HG02588 (cell line): ENCODE measurements around the gene DBH.
"Not testable (repeated sequence)": the region's sequence is repeated elsewhere in the genome, so short reads cannot be mapped to it uniquely, and the experiment has no call there.

Source experiments
- ATAC-seq: cut with Tn5 transposase; IDR thresholded peaks from one replicate; pipeline ENCODE4 v1.9.1; 2021; ENCODE audit warnings: mild to moderate bottlenecking, moderate library complexity; ENCODE audit not compliant: unreplicated experiment

DBH gene

DNA sequence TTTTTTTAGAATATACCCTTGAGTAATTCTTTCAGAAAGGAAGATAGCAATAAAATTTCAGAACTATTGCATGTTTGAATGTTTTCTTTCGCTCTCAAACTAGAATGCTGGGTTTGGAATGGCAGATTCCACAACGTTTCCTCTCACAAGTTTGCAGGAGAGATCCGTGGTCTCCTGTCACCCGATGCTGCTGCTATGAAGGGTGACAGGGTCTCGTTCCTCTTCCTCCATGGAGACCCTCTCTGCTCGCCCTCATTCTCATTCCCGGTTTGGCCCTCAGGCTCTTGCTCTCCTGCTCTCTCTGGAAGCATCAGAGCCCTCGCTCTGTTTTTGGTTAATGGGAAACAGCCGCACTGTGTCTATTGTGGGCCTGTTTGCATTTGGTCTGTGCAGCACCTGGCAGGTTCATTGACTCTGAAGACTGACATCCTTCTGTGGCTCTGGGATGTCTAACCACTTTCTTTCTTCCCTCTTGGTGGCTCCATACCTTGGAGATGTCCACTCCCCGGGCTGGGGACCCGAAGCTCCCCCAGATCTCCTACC is 14.4 kb upstream of the DBH start:
- no peak for ATAC-seq

DNA sequence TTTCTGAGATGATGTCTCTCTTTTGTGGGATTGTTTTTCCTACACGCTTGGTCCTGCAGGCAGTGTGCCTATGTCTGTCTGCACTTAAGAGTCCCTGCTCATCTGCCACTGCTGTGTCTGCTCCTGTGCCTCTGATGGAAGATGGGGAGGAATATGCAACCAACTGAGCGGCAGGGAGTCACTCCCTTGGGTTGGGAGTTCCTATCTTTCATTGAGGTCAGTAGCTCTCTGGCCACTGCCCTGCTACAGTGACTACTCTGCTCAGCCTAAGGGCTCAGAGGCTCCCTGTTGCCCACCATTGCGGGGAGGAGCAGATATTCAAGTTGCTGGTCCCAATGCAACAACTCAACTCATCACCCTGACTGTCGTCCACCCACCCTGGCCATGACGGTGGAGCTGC is 13.6 kb upstream of the DBH start:
- no peak for ATAC-seq

DNA sequence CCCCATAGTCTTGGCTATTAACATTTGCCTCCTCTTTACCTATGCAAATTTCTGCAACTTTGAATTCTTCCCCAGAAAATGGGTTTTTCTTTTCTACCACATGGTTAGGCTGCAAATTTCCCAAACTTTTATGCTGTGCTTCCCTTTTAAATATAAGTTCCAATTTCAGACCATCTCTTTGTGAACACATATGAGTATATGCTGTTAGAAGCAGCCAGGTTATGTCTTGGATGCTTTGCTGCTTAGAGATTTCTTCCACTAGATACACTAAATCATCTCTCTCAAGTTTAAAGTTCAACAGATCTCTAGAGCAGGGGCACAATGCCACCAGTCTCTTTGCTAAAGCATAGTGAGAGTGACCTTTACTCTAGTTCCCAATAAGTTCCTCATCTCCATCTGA is 10.2 kb upstream of the DBH start:
- ATAC-seq: not testable (repeated sequence)

DNA sequence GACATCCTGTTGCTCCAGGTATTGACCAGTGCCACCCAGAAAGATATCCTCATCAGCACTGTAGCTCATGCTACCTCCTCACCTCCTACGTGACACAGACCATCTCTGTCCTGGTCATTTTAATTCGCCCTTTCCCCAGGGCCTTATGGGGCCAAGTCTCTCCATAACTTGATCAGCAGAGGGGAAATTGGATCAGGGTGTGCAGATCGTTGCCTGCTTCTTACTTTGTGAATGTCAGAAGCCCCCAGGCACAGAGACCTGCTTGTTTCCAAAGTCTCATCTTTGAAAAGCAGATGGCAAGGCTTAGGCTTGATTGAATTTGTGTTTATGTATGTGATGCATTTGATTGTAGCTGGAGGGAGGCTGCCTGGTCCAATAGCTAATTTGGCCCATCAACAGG is 8.8 kb upstream of the DBH start:
- ATAC-seq: no peak

DNA sequence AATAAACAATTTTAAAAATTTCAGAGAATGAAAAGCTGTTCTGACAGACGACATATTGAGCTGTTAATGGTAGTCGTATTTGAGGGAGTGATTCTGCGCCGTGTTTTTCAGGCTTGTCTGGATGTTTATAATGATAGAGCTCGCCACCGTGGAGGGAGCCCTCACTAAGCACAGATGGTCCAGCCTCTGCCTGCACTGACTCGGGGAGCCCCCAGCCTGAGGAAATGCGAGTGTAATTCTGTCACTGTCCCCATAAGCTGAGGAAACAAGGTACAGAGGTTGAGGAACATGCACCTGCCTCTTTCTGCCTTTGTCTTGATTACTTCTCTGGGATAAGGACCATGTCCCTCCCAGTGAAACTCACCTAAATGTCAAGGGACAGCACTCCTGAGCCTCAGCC is 7.4 kb upstream of the DBH start:
- ATAC-seq: no peak

DNA sequence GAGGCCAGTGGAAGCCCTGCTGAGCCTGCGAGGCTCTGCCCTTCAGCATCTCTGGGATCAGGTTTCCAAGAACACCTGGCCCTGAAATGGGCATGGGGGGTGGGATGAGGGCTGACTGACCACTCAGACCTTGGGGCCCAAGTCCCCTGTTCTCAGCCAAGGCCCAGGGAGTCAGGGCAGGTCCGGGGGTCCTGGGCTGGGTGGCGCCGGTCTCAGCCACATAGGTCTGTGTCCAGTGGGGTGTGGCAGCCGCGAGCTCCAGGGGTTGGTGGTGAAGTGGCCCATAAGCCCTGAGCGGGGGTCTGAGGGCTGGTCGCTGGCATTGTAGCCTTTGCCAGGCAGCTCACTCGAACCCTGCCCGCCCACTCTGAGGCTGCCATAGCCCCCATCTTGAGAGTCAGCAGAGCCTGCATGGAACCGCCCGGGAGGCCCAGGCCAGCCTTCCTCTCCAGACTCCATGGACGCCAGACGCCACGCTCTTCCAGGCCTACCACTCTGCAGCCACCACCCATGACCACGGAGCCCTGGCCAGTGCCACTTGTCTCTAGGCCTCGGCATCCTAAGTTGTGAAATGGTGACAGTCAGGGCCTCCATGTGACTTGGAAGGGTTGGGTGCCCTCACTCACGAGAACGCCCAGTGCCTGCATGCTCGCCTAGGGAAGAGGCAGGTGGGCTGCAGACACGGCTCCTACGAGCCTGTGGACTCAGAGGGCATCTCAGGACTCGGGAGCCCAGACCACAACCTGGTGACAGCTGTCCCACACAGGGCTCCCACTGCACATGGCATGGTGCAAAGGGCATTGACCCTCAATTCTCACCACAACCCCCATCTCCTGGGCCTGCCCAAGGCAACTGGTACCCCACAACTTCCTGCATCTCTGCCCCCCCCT is 6.7 kb upstream of the DBH start:
- no peak for ATAC-seq

DNA sequence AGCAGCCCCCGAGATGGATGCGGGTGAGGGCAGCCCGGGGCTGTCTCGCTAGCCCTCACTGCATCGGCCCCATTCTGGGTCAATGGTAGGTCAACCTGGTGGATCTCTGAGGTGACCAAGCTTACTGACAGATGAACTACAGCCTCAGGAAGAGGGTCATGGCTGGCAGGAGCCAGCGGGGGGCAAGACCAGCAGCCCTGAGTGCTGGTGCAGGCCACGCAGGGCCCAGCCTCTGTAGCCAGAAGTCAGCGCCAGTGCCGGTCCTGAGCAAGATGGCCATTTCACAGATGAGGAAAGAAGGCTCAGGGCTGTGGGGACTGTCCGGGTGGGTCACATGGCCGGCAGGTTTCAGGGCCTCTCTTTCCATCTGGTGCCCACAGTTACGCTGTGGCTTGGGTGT is 5.1 kb upstream of the DBH start:
- ATAC-seq: no peak

DNA sequence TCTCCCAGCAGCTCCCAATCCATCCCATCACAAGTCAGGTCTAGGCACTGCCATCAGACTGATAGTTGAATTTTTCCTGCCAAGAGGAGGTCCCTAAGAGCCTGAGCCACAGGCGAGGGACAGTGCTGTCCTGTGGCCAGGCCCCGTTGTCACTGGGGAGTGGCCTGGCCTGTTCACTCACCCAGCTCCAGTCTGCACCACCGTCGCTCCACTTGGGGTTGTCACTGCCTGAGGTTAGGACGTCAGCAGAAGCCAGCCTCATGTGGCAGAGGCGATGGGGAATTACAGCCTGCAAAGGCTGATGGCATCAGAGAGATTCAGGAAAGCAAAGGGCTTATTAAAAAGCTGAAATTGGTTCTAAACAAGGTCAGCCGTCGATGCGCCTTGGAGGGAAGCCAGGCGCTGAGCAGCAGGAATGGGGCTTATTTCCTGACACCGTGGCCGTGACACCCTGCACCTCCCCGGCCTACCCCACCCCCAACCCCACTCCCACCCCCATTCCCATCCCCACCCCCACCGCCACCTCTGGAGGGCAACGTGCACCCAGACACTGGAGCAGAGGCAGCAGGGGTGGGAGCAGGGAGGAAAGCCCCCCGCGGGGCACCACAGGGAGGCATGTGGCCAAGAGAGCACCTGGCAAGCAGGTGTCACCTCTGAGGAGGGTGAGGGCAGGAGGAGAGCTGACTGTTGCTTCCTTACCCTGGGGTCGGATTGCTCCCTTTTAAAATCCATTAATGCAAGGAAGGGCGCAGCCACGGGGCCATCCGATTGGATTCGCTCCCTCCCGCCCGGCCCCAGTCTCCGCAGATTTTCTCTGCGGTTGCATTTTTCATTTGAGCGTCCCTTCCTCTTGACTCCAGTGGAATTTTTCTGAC is 3.1 kb upstream of the DBH start:
- no peak for ATAC-seq

DNA sequence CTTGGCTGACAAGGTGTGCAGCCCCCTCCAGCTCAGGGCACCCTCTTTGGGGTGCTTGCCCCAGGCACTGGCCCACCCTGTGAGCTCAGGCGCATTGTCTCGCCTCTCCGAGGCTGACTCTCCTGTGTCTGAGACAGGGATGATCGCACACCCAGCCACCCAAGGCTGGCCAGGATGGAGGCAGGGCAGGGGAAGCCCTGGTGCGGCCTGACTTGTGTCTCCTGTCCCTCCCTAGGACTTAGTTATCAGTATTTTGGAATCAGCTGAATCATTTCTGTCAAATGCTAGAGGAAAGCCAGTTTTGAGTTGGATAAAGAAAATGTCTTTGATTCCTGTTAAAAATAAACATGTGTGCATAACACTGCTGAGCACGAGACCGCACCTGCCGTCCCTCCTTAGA is 2.5 kb upstream of the DBH start:
- ATAC-seq: no peak

DNA sequence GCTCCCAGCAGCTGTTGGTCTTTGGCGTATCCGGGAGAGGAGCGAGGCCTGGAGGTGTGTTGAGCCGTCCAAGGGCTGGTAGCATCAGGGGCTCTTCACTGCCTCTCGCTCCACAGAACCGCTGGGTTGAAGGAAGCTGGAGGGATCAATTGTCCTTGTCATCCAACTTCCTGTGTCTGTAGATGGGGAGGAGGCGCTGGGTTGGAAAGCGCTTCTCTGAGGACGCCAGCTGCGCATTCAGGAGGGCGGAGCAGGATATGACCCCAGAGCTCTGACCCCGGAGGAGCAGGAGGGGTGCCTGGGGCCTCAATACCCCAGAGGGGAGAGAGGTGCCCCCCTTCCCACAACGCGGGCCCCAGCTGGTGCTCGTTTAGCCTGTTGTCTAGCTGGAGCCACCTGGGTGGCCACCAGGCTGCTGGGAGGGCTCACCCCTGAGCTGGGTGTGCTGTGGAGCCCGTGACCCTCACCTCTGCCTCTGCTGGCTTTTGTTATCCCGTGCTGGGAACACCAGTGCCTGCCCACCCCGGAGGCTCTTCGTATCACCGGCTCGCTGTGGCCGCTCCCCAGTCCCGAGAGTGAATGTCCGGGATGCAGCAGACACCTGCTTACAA is 2.0 kb upstream of the DBH start:
- no peak for ATAC-seq

DNA sequence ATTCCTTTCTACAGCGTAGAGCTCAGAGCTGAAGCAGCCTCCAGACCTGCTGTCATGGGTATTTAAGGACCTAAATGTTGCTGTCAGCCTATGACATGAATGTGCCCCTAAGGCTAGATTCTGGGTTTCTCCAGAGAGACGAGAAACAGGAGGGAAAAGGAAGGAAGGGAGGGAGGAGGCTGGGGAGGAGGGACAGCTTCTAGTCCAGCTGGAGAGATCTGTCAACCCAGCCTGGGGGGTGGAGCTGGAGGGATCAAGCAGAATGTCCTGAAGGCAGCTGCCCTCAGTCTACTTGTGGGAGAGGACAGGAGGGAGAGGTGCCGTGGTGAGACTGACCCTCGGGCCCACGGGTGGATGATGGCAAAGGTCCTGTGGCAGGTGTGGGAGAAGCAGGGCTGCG is 1.1 kb upstream of the DBH start:
- no peak for ATAC-seq

DNA sequence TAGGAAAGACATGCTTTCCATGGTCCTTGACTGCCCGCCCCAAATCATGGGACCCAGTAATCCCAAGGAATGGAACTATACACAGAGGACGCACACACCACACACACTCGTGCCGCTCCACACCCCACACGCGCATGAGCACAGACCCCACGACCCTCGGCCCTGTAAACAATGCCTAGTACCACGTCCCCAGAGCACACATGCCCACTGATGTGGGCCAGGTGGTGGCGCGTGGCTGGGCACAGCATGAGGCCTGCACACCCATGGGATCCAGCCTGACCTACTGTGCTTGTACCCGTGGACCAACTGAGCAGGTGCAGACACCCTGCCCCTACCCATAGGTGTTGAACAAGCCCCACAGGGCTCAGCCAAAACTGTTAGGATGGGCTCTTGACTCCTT is 739 bp downstream of the DBH start:
- no peak for ATAC-seq

DNA sequence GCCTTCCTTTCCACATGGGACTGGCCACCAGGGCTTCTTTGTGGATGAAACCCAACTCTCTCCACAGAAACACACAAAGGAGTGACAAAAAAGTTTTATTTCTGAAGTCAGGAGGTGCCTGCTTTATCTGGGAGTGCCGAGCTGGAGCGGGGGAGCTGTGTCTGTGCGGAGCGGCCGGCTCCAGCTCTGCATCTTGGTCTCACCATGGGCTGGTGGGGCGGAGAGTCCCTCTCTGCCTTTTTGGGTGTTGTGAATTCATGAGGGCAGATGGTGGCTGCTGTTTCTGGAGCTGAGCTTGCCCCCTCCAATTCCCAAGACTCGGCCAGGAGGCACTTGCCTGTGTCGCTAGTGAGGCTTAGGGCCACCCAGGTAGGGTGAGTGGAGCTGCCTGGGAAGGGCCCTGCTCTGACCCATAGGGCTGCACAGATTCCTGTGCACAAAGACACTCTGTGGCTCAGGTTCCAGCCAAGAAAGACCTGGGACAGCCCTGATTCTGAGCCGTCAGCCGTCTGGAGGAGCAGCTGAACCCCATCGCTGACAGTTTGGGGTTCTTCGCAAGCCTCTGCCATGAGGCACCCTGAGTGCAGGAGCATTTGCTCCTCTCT is 1.4 kb downstream of the DBH start:
- ATAC-seq: no peak

DNA sequence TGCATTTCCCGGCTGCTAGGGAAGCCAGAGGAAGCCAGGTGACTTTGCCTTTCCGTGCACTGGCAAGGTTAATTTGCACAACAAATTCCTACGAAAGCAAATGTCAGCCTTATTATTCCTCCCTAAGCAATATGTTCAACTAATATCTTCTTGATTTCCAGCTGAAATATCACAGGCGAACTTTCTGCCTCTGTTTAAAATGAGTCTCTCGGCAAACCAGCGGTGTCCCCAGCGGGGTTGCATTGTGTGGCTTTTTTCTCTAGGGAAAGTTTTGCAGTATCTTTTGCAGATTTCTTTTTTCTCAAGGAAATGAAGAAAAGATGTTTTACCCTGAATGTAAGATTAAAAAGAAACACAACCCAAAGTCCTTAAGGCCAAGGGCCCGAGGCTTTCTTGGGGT is 1.9 kb downstream of the DBH start:
- ATAC-seq: no peak

DNA sequence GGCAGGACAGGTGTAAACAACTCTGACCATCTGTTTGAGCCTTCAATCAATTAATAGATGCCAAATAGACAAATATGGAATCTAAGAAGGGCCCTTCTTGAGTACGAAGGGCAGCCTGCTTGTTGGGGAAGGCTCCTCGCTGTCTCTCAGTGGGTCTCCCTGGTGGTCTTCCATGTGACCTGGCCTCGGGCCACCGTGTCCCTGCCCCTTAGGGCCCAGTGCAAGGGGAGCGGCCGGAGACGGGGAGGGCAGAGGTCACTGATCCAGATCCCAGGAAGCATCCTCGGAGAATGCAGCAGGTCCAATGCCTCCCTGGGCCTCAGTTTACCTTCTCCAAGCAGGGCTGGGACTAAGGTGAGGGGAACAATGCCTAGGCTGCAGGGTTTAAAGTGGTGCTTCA is 2.5 kb downstream of the DBH start:
- ATAC-seq: no peak

DNA sequence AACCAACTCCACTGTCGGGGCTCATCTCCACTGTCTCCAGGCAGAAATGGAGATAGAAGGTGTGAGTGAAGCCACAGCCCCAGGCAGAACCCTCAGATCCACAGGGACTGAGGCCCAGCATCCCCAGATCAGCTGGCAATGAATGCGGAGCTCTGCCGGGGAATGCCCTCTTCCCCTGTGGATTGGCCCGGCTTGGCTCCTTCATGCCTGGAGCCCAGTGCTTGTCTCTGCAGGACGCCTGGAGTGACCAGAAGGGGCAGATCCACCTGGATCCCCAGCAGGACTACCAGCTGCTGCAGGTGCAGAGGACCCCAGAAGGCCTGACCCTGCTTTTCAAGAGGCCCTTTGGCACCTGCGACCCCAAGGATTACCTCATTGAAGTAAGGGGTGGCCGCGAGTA is 3.5 kb downstream of the DBH start:
- no peak for ATAC-seq

DNA sequence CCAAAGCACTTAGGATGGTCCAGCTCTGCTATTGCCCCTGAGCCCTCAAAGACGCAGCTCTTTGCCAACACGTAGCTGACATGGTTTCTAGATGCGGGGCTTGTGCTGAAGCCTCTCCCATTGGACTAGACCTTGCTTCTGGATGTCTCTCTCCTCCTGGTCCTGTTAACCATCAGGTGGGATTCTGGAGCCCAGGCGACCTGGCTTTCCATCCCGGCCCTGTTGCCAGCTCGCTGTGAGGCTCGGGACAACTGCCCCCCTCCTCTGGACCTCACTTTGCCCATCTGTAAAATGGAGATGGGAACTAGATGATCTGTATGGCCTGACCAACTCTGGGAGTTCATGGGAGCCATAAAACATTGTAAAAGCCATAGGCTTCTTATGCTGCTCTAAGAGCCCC is 4.0 kb downstream of the DBH start:
- no peak for ATAC-seq

DNA sequence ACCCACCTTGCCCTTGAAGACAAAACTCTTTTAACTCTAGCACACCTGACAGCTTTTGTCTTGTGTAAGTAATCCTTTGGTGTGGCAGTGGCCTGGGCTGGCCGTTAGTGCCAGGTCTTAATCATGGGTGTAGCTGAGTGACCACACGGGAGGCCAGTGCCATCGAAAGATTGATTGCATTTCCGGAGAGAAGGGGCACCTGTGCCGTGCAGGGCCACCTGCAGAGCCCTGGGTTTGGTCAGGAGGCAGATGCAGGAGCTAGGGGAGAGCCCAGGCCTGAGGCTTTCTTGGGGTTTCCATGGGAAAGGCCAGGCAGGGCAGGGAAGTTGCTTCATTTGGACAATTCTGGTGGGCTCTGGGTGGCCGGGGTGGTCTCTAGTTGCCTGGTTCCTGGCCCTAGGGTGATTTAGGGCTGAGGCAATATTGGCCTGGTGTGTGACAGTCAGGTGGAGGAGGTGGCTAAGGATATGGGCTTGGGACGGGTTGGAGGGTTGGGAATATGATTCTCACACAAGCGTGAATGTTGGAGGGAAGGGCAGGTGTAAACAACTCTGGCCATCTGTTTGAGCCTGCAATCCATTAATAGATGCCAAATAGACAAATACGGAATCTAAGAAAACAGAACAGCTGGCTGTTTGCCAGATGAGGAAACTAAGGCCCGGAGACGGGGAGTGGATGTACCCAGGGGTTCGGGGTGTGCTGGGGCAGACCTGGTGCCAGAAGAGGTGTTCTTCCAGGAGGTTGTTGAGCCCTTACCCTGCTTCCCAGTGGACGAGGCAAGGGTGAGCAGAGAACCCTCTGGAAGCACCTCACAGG is 4.6 kb downstream of the DBH start:
- no peak for ATAC-seq

DNA sequence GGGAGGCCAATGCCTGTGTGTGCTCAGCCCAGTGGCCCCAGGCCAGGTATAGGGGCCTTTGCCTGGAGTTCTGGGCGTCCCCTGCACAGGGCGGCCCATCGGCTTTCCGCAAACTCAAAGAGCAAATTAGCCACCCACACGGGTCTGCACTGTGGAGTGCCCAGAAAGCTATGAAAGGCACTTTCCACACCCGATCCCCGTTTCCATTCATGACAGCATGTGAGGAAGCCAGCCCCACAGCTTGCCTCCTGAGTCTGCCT is 5.2 kb downstream of the DBH start:
- no peak for ATAC-seq

DNA sequence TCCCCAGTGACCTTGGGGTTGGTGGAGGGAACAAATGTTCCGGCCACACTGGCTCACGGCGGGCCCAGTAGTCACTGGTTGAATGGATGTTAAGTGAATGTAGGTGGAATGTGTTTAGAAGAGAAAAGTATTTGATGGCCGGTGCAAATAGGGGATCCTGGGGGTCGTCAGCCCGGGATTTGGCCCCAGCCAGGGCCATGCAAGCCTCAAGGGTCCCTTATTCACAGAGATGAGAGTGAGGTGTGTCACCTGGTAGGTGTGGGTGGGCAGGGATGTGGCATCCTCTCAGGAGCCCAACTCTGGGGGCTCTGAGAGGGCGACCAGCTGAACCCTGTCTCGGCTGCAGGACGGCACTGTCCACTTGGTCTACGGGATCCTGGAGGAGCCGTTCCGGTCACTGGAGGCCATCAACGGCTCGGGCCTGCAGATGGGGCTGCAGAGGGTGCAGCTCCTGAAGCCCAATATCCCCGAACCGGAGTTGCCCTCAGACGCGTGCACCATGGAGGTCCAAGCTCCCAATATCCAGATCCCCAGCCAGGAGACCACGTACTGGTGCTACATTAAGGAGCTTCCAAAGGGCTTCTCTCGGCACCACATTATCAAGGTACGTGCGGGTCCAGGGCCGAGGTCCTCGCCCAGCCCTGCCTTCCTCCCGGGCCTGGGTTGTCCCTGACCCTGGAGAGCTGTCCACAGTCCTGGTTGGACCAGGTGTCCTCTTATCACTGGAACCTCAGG is 5.9 kb downstream of the DBH start:
- no peak for ATAC-seq
